WTC11 (cell line): ENCODE measurements around the gene DNASE1L2.

Experiments used
- CREB1 ChIP-seq: sonication (generic); formaldehyde crosslinking; IDR thresholded peaks from 2 replicates; pipeline ENCODE4 v1.8.0; 2023; ENCODE audit warnings: mild to moderate bottlenecking, missing genetic modification reagents
- CTCF ChIP-seq: fragments of 200-600 bp; IDR thresholded peaks from 2 replicates; pipeline ENCODE4 v1.8.0; 2022; ENCODE audit warnings: antibody characterized with exemption
- FOXJ3 ChIP-seq: sonication (generic); formaldehyde crosslinking; IDR thresholded peaks from 2 replicates; pipeline ENCODE4 v1.9.0; 2021; ENCODE audit warnings: missing genetic modification reagents, mild to moderate bottlenecking, borderline replicate concordance
- JUN ChIP-seq: sonication (generic); formaldehyde crosslinking; IDR thresholded peaks from 2 replicates; pipeline ENCODE4 v1.8.0; 2023; ENCODE audit warnings: mild to moderate bottlenecking, missing genetic modification reagents
- KAT7 ChIP-seq: sonication (generic); formaldehyde crosslinking; IDR thresholded peaks from 2 replicates; pipeline ENCODE4 v1.8.1; 2023; ENCODE audit warnings: missing genetic modification reagents, mild to moderate bottlenecking, borderline replicate concordance
- NFE2L1 ChIP-seq: sonication (generic); formaldehyde crosslinking; IDR thresholded peaks from 2 replicates; pipeline ENCODE4 v1.8.1; 2023; ENCODE audit warnings: missing genetic modification reagents
- NR1H2 ChIP-seq: sonication (generic); formaldehyde crosslinking; IDR thresholded peaks from 2 replicates; pipeline ENCODE4 v1.9.0; 2021; ENCODE audit warnings: mild to moderate bottlenecking, moderate library complexity, missing genetic modification reagents
- NR2C2 ChIP-seq: sonication (generic); formaldehyde crosslinking; IDR thresholded peaks from 2 replicates; pipeline ENCODE4 v1.8.0; 2022; ENCODE audit warnings: mild to moderate bottlenecking, missing genetic modification reagents
- SMAD3 ChIP-seq: sonication (generic); formaldehyde crosslinking; IDR thresholded peaks from 2 replicates; pipeline ENCODE4 v1.8.0; 2022; ENCODE audit warnings: missing genetic modification reagents, mild to moderate bottlenecking, borderline replicate concordance
- SP1 ChIP-seq: sonication (generic); formaldehyde crosslinking; conservative IDR thresholded peaks from 2 replicates; pipeline ENCODE4 v1.8.1; 2022; ENCODE audit warnings: missing genetic modification reagents
- USF2 ChIP-seq: sonication (generic); formaldehyde crosslinking; IDR thresholded peaks from 2 replicates; pipeline ENCODE4 v1.8.1; 2023; ENCODE audit warnings: mild to moderate bottlenecking, missing genetic modification reagents, moderate library complexity
- ZNF138 ChIP-seq: sonication (generic); formaldehyde crosslinking; conservative IDR thresholded peaks from 2 replicates; pipeline ENCODE4 v1.8.1; 2022; ENCODE audit warnings: mild to moderate bottlenecking, moderate library complexity, missing genetic modification reagents
- ZNF232 ChIP-seq: sonication (generic); formaldehyde crosslinking; IDR thresholded peaks from 2 replicates; pipeline ENCODE4 v1.8.0; 2022; ENCODE audit warnings: mild to moderate bottlenecking, missing genetic modification reagents
- ZNF263 ChIP-seq: sonication (generic); formaldehyde crosslinking; IDR thresholded peaks from 2 replicates; pipeline ENCODE4 v1.8.1; 2022; ENCODE audit warnings: low read depth, mild to moderate bottlenecking, moderate library complexity, missing genetic modification reagents

- no peak for TF ChIP-seq NFE2L1 (CRISPR knock-in tag)
- TF ChIP-seq CTCF: no peak
- no peak for TF ChIP-seq KAT7 (CRISPR knock-in tag)
- no peak for TF ChIP-seq ZNF263 (CRISPR knock-in tag)
- TF ChIP-seq USF2: no peak
- TF ChIP-seq JUN (CRISPR knock-in tag): no peak
- no peak for TF ChIP-seq ZNF232 (CRISPR knock-in tag)
- no peak for TF ChIP-seq FOXJ3 (CRISPR knock-in tag)
- TF ChIP-seq SMAD3 (CRISPR knock-in tag): no peak
- no peak for TF ChIP-seq CREB1 (CRISPR knock-in tag)
- TF ChIP-seq ZNF138 (CRISPR knock-in tag): no peak
- no peak for TF ChIP-seq NR2C2 (CRISPR knock-in tag)
- TF ChIP-seq NR1H2 (CRISPR knock-in tag): no peak
- TF ChIP-seq SP1 (CRISPR knock-in tag): no peak
Observed at GRCh38 chr16:2233872-2234812, 2.1 kb upstream of the DNASE1L2 start.
